ENCODE data around the gene TSNAX.

TSNAX gene

DNA sequence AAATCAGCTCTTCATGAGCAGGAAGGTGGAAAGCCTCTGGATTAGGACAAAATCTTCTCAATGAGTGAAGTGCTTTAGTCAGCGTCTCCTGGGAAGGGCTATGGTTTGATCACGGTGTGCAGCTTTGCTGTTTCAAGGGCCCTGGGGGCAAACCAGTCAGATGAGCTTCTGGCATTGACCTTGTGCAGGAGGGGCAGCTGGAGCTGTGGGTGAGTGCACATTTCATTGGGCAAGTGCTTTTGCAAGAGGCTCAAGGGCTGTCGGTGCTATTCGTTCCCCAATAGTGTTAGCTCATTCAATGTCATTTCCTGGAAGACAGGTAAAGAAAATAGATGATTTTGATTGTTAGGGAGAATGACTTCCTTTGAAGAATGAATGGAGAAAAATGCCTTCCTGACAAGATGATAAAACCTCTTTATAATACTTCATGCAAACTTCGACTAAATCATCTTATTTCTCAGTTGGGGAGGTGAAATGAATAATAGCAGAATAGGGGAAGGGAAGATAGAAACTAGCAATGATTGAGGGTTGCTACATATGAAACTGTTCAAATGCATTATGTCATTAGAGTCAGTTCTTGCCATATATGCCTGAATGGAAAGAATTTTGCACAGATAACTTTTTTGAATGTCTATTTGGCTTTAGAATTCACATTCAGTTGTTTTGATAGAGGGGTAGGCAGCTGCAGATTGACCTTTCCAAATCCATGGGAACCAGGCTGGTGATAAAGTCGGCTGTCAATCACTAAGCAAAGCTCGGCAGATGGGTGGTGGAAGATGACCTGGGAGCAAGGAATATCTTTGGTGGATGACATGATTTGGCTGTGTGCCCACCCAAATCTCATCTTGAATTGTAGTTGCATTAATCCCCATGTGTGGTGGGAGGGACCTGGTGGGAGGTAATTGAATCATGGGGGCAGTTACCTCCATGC, 85.2 kb downstream of the TSNAX start:
- TF ChIP-seq TAF1 (IDR thresholded peaks at IDR 0.05; ENCODE audit: borderline replicate concordance, insufficient read depth, low read length) (no peak), FOXP2 (optimal IDR thresholded peaks at IDR 0.05; ENCODE audit: borderline replicate concordance, extremely low read depth, extremely low read length, insufficient read depth) (no peak), SIN3A (IDR thresholded peaks at IDR 0.05; ENCODE audit: borderline replicate concordance, insufficient read depth, low read length) (no peak), POLR2AphosphoS5 (IDR thresholded peaks at IDR 0.05; ENCODE audit: low read depth, low read length) (no peak)
- TF ChIP-seq, protein P1, sequence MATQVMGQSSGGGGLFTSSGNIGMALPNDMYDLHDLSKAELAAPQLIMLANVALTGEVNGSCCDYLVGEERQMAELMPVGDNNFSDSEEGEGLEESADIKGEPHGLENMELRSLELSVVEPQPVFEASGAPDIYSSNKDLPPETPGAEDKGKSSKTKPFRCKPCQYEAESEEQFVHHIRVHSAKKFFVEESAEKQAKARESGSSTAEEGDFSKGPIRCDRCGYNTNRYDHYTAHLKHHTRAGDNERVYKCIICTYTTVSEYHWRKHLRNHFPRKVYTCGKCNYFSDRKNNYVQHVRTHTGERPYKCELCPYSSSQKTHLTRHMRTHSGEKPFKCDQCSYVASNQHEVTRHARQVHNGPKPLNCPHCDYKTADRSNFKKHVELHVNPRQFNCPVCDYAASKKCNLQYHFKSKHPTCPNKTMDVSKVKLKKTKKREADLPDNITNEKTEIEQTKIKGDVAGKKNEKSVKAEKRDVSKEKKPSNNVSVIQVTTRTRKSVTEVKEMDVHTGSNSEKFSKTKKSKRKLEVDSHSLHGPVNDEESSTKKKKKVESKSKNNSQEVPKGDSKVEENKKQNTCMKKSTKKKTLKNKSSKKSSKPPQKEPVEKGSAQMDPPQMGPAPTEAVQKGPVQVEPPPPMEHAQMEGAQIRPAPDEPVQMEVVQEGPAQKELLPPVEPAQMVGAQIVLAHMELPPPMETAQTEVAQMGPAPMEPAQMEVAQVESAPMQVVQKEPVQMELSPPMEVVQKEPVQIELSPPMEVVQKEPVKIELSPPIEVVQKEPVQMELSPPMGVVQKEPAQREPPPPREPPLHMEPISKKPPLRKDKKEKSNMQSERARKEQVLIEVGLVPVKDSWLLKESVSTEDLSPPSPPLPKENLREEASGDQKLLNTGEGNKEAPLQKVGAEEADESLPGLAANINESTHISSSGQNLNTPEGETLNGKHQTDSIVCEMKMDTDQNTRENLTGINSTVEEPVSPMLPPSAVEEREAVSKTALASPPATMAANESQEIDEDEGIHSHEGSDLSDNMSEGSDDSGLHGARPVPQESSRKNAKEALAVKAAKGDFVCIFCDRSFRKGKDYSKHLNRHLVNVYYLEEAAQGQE (IDR thresholded peaks at IDR 0.05; ENCODE audit: insufficient read depth in 1 of 2, low read depth in 2 of 2, low read length in 2 of 2): no peak

Measured in PFSK-1 (cell line).